ENCODE data around the gene GFOD2.

DNA sequence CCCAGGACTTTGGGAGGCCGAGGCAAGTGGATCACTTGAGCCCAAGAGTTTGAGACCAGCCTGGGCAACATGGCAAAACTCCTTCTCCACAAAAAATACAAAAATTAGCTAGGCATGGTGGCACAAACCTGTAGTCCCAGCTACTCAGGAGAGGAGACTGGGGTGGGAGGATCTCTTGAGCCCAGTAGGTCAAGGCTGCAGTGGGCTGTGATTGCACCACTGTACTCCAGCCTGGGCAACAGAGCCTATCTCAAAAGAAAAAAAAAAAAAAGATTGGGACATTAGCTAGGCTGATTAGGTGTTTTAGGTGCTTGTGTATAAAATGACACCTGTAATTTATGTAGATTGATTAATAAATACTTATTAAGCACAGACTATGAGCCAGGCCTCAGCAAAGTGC is 10.1 kb downstream of the GFOD2 start:
- no peak for TF ChIP-seq EP300 (IDR thresholded peaks at IDR 0.05)
- TF ChIP-seq, protein P1, sequence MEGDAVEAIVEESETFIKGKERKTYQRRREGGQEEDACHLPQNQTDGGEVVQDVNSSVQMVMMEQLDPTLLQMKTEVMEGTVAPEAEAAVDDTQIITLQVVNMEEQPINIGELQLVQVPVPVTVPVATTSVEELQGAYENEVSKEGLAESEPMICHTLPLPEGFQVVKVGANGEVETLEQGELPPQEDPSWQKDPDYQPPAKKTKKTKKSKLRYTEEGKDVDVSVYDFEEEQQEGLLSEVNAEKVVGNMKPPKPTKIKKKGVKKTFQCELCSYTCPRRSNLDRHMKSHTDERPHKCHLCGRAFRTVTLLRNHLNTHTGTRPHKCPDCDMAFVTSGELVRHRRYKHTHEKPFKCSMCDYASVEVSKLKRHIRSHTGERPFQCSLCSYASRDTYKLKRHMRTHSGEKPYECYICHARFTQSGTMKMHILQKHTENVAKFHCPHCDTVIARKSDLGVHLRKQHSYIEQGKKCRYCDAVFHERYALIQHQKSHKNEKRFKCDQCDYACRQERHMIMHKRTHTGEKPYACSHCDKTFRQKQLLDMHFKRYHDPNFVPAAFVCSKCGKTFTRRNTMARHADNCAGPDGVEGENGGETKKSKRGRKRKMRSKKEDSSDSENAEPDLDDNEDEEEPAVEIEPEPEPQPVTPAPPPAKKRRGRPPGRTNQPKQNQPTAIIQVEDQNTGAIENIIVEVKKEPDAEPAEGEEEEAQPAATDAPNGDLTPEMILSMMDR (IDR thresholded peaks at IDR 0.05) = no peak
- TF ChIP-seq POLR2A (IDR thresholded peaks at IDR 0.05) = no peak
